CD4-positive, alpha-beta T cell (primary cell): ENCODE measurements around the gene NELFB. TPM values are rescaled to one million over a fixed set of nuclear protein-coding genes. Genes with fewer than 3 reads are reported as not detected.
A peak's percentile ranks its signal among the peaks of the same experiment; 100 is the strongest.

Experiments used
- ATAC-seq: fragments of 200-7000 bp; cut with Tn5 transposase; one replicate; pipeline ENCODE4 v1.10.0; 2022; ENCODE audit warnings: mild to moderate bottlenecking; ENCODE audit not compliant: poor library complexity
- CTCF ChIA-PET: fragments of 350-600 bp; sonication (Branson Sonifier 250); formaldehyde crosslinking; loops from one replicate; lab custom pipeline; 2021; ENCODE audit warnings: antibody characterized with exemption, inconsistent platforms; lab: Charles Lee
- POLR2A ChIA-PET: fragments of 350-600 bp; sonication (Branson Sonifier 250); formaldehyde crosslinking; loops from one replicate; lab custom pipeline; 2021; ENCODE audit warnings: antibody characterized with exemption, inconsistent platforms; lab: Charles Lee
- DNase-seq, 14 experiments: peaks; one replicate each; pipeline ENCODE4 v3.0.0-alpha.2; 2013 to 2020; ENCODE audit warnings: mixed read lengths in 2 of 14
- H3K27ac ChIP-seq, 2 donors: one replicate each; pipeline versions ENCODE4 v1.5.1 to v1.7.0; 2013; ENCODE audit warnings: low read length in 2 of 2, low read depth in 1 of 2, mild to moderate bottlenecking in 1 of 2
- H3K27me3 ChIP-seq, 2 experiments: 1 replicate in 1 of 2; 2 replicates in 1 of 2; pipeline versions ENCODE4 v1.6.1 to v1.7.0; 2013; ENCODE audit warnings: low read length in 2 of 2, control low read depth in 1 of 2, mild to moderate bottlenecking in 1 of 2, moderate library complexity in 1 of 2; ENCODE audit not compliant: insufficient read depth in 2 of 2, control insufficient read depth in 1 of 2
- H3K36me3 ChIP-seq: one replicate; pipeline ENCODE4 v1.6.1; 2013; ENCODE audit warnings: low read length, control low read depth; ENCODE audit not compliant: insufficient read depth
- H3K4me1 ChIP-seq: one replicate; pipeline ENCODE4 v1.6.1; 2013; ENCODE audit warnings: low read length, control low read depth; ENCODE audit not compliant: insufficient read depth
- H3K4me3 ChIP-seq: one replicate; pipeline ENCODE4 v1.5.1; 2013; ENCODE audit warnings: mild to moderate bottlenecking, low read length, moderate library complexity
- H3K9me3 ChIP-seq, 2 experiments: 1 replicate in 1 of 2; 2 replicates in 1 of 2; pipeline versions ENCODE4 v1.6.1 to v1.7.0; 2013; ENCODE audit warnings: low read length in 2 of 2, mild to moderate bottlenecking in 2 of 2, control low read depth in 1 of 2, moderate library complexity in 1 of 2; ENCODE audit not compliant: control insufficient read depth in 1 of 2, insufficient read depth in 1 of 2
- H3K27ac Mint-ChIP-seq: one replicate; pipeline ENCODE4 v1.8.0; 2020; ENCODE audit warnings: mixed read lengths
- H3K27me3 Mint-ChIP-seq: one replicate; pipeline ENCODE4 v1.8.0; 2021; ENCODE audit warnings: mixed read lengths
- H3K36me3 Mint-ChIP-seq: one replicate; pipeline ENCODE4 v1.8.0; 2021; ENCODE audit warnings: low read depth, mixed read lengths
- H3K4me1 Mint-ChIP-seq: one replicate; pipeline ENCODE4 v1.8.0; 2021; ENCODE audit warnings: low read depth, mixed read lengths
- H3K4me3 Mint-ChIP-seq: one replicate; pipeline ENCODE4 v1.8.0; 2020; ENCODE audit warnings: mild to moderate bottlenecking, mixed read lengths
- H3K9me3 Mint-ChIP-seq: one replicate; pipeline ENCODE4 v1.8.0; 2020; ENCODE audit warnings: mixed read lengths
- intact Hi-C, 2 experiments: fragments of 100-400 bp; cut with DNase I in 1 of 2; cut with micrococcal nuclease in 1 of 2; formaldehyde crosslinking; loops; one replicate each; pipeline versions ENCODE4 v1.15.1 to v1.9.0; 2023 to 2025; cut with DNase I, micrococcal nuclease
- total RNA-seq, 174 experiments: library from RNA in 2 of 174; stranded (reverse) in 2 of 174; gene quantifications; one replicate each; pipeline ENCODE4 v1.2.3 and lab custom pipeline; 2021 to 2026
- TF ChIP-seq, protein P1 (sequence below): fragments of 200-600 bp; IDR thresholded peaks from one replicate; pipeline ENCODE4 v1.8.0; 2022; ENCODE audit warnings: antibody characterized with exemption, mild to moderate bottlenecking

NELFB gene
- total RNA-seq, 2 experiments from 2014 or later = 20.7 to 21.2 TPM

GRCh38 chr9:137227853-137228505 lies 27.1 kb upstream of the NELFB start:
- Mint-ChIP-seq H3K36me3 (no peaks in the 10 kb centered on the region), H3K27ac (no peak overlapping the region), H3K4me3 (peak overlapping the region; percentile 1), H3K27me3 (peaks cover 5% of the 10 kb centered on the region), H3K9me3 (no peaks in the 10 kb centered on the region), H3K4me1 (peaks cover 16% of the 10 kb centered on the region)
- ATAC-seq (no peak), DNase-seq (no peak)
- Histone ChIP-seq H3K27ac (no peak overlapping the region), H3K36me3 (no peaks in the 10 kb centered on the region), H3K4me1 (peaks cover 23% of the 10 kb centered on the region), H3K4me3 (no peak overlapping the region), H3K27me3 (peaks cover 3 to 16% of the 10 kb centered on the region in 2 experiments), H3K9me3 (peaks cover 0 to 10% of the 10 kb centered on the region in 2 experiments)
- ChIA-PET POLR2A (interaction anchor here (1.0 to 2.4 kb wide), 5 partner anchors 13 to 141 kb away, joined by 3 to 15 read pairs (median 5); partner anchors contain the start of genes MAN1B1, TPRN and TUBB4B), CTCF (interaction anchor here (0.6 to 2.5 kb wide), 11 partner anchors 9 to 193 kb away, joined by 3 to 15 read pairs (median 4); partner anchors contain the start of genes ANAPC2, NPDC1 and SSNA1)
- TF ChIP-seq, protein P1, sequence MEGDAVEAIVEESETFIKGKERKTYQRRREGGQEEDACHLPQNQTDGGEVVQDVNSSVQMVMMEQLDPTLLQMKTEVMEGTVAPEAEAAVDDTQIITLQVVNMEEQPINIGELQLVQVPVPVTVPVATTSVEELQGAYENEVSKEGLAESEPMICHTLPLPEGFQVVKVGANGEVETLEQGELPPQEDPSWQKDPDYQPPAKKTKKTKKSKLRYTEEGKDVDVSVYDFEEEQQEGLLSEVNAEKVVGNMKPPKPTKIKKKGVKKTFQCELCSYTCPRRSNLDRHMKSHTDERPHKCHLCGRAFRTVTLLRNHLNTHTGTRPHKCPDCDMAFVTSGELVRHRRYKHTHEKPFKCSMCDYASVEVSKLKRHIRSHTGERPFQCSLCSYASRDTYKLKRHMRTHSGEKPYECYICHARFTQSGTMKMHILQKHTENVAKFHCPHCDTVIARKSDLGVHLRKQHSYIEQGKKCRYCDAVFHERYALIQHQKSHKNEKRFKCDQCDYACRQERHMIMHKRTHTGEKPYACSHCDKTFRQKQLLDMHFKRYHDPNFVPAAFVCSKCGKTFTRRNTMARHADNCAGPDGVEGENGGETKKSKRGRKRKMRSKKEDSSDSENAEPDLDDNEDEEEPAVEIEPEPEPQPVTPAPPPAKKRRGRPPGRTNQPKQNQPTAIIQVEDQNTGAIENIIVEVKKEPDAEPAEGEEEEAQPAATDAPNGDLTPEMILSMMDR = no peak
- intact Hi-C loops = loop anchor here (1.0 to 5.0 kb wide), 5 partner anchors 106 to 182 kb away; partner anchors contain the start of gene NPDC1 (in 2 of the 2)

- H3K36me3 ChIP-seq = no peaks in the 10 kb centered on the region
- ATAC-seq = no peak
- Mint-ChIP-seq H3K27me3 (peaks cover 5% of the 10 kb centered on the region), H3K4me1 (peaks cover 10% of the 10 kb centered on the region), H3K9me3 (no peaks in the 10 kb centered on the region), H3K27ac (no peak overlapping the region), H3K4me3 (no peak overlapping the region), H3K36me3 (no peaks in the 10 kb centered on the region)
- peaks cover 3 to 16% of the 10 kb centered on the region in 2 experiments for H3K27me3 ChIP-seq
- no peak overlapping the region for H3K4me3 ChIP-seq
- TF ChIP-seq, protein P1 = no peak
- peak in 1 of 14 experiments; percentile 39 for DNase-seq
- H3K9me3 ChIP-seq = peaks cover 0 to 10% of the 10 kb centered on the region in 2 experiments
- ChIA-PET POLR2A (interaction anchor here (2.3 to 2.4 kb wide), 2 partner anchors 12 to 133 kb away, joined by 10 to 15 read pairs; partner anchors contain the start of gene TUBB4B), CTCF (interaction anchor here (0.6 to 2.5 kb wide), 2 partner anchors 8 to 182 kb away, joined by 4 to 15 read pairs; no protein-coding TSS in a partner anchor)
- intact Hi-C loops = loop anchor here in 1 of 2 experiments (5.0 kb wide), 1 partner anchor 181 kb away; the partner anchor contains the start of gene NPDC1
- no peak overlapping the region for H3K27ac ChIP-seq
- peaks cover 21% of the 10 kb centered on the region for H3K4me1 ChIP-seq
Measured at GRCh38 chr9:137228506-137228967, 26.6 kb upstream of the NELFB start.

DNA sequence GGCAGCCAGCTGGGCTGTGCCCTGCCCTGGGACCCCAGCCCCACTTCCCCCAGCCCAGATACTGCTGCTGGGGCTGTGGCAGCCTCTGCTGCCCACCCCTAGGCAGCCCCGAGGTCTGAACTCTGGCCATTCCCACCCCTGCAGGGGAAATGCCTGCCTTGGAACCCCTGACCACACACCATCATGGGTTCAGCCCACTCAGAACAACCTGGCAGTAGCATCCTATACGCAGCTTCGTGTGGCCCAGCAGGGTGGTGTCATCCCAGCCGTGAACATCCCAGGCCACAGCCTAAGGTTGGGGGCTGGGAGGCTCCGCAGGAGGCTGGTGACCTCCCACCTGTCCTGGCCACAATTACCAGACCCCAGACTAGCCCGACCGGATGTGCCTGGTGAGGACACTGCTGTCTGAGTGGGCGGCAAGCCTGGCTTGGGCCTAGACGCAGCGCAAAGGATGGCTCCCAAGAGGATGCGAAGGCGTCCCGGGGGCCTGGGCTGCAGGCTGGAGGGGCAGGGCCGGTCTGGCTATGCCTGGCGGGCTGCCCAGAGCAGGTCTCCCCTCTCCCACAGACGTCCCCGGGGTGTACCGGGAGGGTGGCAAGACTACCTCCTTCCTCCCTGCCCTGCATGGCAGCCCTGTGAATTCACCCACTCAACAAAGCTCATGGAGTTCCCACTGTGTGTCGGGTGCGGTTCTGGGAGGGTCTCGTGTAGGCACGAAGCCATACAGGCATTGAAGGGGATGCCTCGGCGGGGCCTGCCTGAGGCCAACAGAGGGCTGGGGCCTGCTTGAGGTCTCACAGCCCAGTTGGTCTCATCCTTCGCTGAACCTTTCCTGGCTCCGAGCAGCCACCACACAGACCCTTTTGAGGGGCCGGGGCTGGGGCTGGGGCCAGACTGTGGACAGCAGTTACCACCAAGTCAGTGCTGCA lies 25.9 kb upstream of the NELFB start:
- Histone ChIP-seq H3K4me3 (no peak overlapping the region), H3K27ac (no peak overlapping the region), H3K9me3 (peaks cover 0 to 10% of the 10 kb centered on the region in 2 experiments), H3K36me3 (no peaks in the 10 kb centered on the region), H3K4me1 (peaks cover 14% of the 10 kb centered on the region), H3K27me3 (peaks cover 3 to 16% of the 10 kb centered on the region in 2 experiments)
- ChIA-PET CTCF (interaction anchor here (1.5 kb wide), 1 partner anchor 107 kb away, joined by 3 read pairs; no protein-coding TSS in a partner anchor), POLR2A (interaction anchor here (2.4 kb wide), 1 partner anchor 11 kb away, joined by 15 read pairs; the partner anchor contains the start of gene TUBB4B)
- Mint-ChIP-seq H3K4me3 (no peak overlapping the region), H3K9me3 (no peaks in the 10 kb centered on the region), H3K27ac (no peak overlapping the region), H3K36me3 (no peaks in the 10 kb centered on the region), H3K27me3 (peaks cover 5% of the 10 kb centered on the region), H3K4me1 (peaks cover 5% of the 10 kb centered on the region)
- DNase-seq (no peak), ATAC-seq (no peak)
- TF ChIP-seq, protein P1 = no peak
- intact Hi-C loops = loop anchor here in 1 of 2 experiments (5.0 kb wide), 1 partner anchor 182 kb away; the partner anchor contains the start of gene NPDC1
